ENCODE data around the gene CNN3. TPM values are rescaled to one million over a fixed set of nuclear protein-coding genes. Genes with fewer than 3 reads are reported as not detected.

CNN3 gene
- total RNA-seq, result 2.8 and 3.1 TPM in 2 replicates

GRCh38 chr1:94926915-94927404 lies at the start of gene CNN3:
Gene CNN3 (minus strand): TSS chr1:94927110. CDS start chr1:94926894, 216 bp downstream.
- intact Hi-C loops (cut with micrococcal nuclease), result loop anchor here (1.0 to 5.0 kb wide), 6 partner anchors 36 to 690 kb away; partner anchors contain the start of gene ARHGAP29

DNA sequence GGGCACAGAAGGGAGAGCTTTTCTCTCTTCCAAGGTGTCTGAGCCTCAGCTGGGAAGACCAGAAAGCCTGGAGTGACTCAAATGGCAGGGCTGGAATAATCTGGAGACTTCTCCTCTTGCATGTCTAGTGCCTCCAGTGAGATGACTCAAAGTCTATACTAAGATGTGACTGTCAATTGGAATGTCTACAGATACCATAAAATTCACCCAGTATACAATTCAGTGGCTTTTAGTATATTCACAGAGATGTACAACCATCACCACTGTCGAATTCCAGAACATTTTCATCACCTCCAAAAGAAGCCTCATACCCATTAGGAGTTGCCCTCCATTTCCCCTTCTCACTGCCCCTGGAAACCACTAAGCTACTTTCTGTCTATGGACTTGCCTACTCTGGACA lies 47.9 kb upstream of the CNN3 start:
- intact Hi-C loops (cut with micrococcal nuclease), result no loop called here

DNA sequence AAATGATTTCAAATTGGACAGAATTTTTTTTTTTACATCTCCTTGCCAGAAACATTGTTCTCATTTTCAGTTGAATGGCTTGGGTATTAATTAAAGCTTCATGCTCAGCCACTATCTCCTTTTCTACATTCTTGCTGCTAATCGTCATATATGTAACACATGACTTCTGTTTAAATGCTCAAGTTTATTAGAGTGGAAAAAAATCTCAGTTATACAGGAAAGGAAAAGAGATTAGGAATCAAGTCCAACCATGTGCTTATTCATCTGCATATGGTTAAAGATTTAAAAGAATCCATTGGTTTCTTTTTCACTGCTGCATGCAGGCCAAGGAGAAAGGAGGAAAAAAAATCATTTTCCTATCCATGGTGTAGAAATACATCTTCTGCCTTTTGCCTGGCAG lies 47.3 kb upstream of the CNN3 start:
- intact Hi-C loops (cut with micrococcal nuclease), result no loop called here

DNA sequence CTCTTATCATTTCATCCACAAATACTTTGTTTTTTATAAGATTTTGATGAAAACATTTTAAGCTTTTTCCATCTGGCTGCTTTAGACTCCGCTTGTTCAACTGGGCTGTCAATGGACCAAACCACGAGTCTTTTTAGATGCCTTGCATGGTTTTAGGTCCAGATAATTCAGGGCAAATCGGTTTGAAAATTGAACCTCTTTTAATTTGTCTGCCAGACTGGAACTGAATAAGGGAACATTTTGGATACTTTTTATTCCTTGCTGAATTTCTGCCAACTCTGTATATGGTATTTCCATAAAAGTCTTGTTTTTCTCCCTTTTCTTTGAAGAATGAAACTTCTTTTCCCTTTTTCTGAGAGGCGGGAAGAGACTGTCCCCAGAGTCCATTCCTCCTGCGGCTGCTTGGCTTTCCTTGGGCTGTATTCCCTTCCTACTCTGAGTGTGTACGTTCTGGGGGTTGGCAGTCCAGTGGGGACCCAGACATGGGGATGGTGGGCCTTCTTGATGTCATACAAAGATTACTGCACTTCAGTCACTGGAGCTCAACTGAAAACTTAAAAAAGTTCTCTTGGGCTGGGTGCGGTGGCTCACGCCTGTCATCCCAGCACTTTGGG lies 46.5 kb upstream of the CNN3 start:
- intact Hi-C loops (cut with micrococcal nuclease), result no loop called here

DNA sequence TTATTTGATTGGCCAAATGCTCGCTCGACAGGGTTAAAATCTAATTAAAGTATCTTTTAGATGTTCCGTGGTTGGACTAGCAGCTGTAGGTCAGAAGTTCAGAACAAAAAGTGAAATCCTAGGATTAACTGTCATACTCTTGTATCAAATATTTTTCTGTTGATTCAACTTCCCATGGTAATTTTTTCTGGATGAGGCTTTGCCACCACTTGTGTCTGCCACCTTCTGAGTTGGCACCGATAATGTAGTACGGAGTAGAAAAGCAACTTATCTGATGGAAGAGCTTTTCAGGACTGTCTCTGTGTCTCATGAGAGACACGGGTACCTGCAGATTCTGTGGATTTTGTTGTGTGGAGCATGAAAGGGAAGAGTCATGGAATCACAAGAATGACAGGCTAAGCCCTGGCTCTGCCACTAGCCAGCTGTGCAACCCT lies 44.6 kb upstream of the CNN3 start:
- intact Hi-C loops (cut with micrococcal nuclease), result no loop called here

DNA sequence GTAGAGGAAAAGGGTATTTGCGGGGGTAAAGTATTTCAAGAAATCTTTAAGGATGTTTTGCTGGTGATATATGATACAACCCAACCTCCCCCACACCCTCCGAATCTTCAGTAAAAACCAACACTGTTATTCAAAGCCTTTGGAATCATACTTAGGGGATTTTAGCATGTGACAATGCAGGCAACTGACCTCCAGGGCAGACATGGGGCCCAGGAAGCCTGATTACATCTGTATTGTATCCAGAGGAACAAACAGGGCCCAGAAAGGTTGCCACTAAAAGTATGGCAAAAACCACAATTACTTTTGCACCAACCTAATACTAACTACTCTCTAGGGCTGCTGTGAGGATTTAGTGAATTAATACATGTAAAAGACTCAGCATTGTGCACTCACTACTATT lies 43.9 kb upstream of the CNN3 start:
- intact Hi-C loops (cut with micrococcal nuclease), result no loop called here

GRCh38 chr1:94969137-94969536 lies 42.2 kb upstream of the CNN3 start:
- intact Hi-C loops (cut with micrococcal nuclease), result loop anchor here (10.0 kb wide), 1 partner anchor 1756 kb away; the partner anchor contains the start of gene PTBP2

- intact Hi-C loops (cut with micrococcal nuclease), result loop anchor here (10.0 kb wide), 1 partner anchor 1759 kb away; the partner anchor contains the start of gene PTBP2
Measured at GRCh38 chr1:94966033-94966432, 39.1 kb upstream of the CNN3 start.

DNA sequence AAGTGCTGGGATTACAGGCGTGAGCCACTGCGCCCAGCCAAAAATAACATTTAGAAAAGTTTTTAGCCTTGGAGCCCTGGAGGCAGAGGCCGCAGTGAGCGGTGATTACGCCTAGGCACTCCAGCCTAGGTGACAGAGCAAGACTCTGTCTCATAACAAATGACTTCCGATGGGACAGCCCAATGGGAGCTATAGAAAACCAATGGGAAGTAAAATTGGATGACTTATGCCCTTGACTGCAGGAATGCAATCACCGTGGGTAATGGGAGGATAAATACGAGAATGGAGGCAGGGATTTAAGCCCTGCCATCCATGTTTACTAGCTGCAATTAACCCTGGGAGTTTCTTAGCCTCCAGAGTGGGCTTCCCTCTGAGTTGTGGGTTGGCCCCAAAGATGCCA lies 37.0 kb upstream of the CNN3 start:
- intact Hi-C loops (cut with micrococcal nuclease), result loop anchor here (1.0 to 10.0 kb wide), 8 partner anchors 37 to 1761 kb away; partner anchors contain the start of genes ABCD3, ALG14, CNN3 and GCLM

DNA sequence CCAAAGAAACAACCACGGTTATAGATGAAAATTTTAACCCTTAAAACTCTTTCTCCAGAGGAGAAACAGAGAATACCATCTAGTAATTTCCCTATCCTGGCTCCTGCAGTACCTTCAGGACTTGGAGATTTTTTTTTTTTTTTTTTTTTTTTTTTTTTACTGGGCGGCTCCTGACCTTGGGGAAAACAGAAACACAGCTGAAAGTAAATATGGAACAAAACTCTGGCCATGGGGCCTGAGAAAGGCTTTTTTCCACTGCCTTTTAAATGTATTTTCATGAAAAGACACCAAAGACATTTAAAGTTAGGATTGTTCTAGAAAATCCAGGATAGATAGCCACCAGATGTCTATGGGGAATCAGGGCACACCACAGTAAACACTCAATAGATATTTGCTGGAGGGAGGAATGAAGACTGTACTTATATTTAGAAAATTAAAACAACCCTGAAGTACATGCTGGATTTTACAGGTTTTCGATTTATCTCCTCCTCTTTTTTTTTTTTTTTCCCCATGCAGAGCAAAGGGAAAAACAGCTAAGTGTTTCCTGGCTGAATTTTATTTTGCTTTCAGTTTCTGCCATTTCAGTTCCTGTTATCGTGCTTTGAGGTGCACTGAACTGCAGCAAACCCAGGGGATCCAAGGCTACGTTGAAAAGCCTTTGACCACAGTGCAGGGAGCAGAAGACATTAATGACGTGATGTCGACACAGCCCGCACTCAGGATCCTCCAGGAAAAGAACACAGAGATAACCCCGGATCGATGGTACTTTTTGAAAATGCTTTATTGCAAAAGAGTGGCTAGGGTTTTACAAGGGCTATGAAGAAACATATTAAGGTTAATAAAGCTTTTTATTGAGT lies 35.7 kb upstream of the CNN3 start:
- intact Hi-C loops (cut with micrococcal nuclease), result loop anchor here (1.0 to 10.0 kb wide), 9 partner anchors 36 to 1762 kb away; partner anchors contain the start of genes ABCD3, ALG14, CNN3 and GCLM

GRCh38 chr1:94961988-94962387 lies 35.1 kb upstream of the CNN3 start:
- intact Hi-C loops (cut with micrococcal nuclease), result loop anchor here (1.0 to 10.0 kb wide), 8 partner anchors 35 to 1763 kb away; partner anchors contain the start of genes ABCD3, CNN3, GCLM and PTBP2

DNA sequence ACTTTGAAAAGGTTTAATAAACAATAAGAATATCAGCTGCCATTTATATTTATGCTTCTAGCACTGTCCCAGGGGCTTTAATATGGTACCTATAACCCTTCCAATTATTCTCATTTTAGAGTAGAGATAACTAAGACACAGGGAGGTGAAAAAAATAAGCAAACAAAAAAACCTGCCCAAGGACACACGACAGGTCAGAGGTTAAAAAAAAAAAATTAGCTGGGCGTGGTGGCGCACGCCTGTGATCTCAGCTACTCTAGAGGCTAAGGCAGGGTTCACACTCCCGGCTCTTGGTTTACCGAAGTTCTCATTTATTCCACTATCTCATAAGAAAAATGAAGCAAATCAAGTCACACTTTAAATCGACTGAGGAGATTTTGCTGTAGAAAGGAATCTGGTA lies 34.7 kb upstream of the CNN3 start:
- intact Hi-C loops (cut with micrococcal nuclease), result loop anchor here (5.0 to 10.0 kb wide), 4 partner anchors 109 to 1763 kb away; partner anchors contain the start of genes ABCD3, GCLM and PTBP2

DNA sequence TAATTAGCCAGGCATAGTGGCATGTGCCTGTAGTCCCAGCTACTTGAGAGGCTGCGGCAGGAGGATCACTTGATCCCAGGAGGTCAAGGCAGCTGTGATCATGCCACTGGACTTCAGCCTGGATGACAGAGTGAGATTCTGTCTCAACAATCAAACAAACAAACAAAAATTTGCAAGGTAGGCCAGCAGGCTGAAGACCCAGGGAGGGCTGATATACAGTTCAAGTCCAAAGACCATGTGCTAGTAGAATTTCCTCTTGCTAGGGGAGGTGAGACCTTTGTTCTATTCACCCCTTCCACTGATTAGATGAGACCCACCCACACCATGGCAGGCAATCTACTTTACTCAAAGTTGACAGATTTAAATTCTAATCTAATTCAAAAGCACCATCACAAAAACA lies 31.2 kb upstream of the CNN3 start:
- intact Hi-C loops (cut with micrococcal nuclease), result no loop called here

- intact Hi-C loops (cut with micrococcal nuclease), result no loop called here
Measured at GRCh38 chr1:94955767-94956632, 29.1 kb upstream of the CNN3 start.

GRCh38 chr1:94954263-94955220 lies 27.6 kb upstream of the CNN3 start:
- intact Hi-C loops (cut with micrococcal nuclease), result no loop called here

DNA sequence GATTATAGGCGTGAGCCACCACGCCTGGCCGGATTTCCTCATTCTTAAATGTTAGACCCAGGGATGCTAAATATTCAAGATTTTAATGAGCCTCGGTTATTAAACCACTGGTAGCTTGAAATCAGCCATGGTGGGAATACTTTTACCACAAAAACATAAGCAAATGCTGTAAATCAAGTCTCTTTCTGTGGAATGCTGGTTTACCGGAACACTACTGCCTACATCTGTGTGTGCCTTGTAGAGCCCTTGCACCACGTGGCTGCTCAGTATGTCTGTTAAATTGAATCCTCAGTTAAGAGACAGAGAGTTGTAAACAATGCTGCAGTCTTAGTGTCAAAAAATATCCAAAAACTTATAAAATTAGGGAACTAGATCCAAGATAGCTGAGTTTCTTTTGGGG lies 26.8 kb upstream of the CNN3 start:
- intact Hi-C loops (cut with micrococcal nuclease), result no loop called here

GRCh38 chr1:94953107-94953506 lies 26.2 kb upstream of the CNN3 start:
- intact Hi-C loops (cut with micrococcal nuclease), result no loop called here

DNA sequence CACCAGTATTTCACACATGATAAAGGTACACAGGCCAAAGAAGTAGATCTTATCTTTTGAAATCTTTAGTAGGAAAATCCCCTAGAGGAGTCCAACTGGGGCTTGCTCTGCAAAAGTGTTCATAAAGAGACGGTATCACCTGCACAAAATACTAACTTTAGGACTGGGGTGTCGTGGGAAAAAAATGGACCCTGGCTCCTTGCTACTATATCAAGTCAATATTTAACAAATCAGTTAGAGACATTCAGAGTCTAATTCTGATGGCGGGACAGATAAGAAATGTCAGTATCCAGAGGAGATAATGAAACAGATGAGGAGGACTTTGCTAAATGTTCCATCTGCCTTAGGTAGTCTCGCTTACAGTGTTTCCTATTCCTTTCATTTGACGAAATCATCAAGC lies 25.6 kb upstream of the CNN3 start:
- intact Hi-C loops (cut with micrococcal nuclease), result no loop called here

DNA sequence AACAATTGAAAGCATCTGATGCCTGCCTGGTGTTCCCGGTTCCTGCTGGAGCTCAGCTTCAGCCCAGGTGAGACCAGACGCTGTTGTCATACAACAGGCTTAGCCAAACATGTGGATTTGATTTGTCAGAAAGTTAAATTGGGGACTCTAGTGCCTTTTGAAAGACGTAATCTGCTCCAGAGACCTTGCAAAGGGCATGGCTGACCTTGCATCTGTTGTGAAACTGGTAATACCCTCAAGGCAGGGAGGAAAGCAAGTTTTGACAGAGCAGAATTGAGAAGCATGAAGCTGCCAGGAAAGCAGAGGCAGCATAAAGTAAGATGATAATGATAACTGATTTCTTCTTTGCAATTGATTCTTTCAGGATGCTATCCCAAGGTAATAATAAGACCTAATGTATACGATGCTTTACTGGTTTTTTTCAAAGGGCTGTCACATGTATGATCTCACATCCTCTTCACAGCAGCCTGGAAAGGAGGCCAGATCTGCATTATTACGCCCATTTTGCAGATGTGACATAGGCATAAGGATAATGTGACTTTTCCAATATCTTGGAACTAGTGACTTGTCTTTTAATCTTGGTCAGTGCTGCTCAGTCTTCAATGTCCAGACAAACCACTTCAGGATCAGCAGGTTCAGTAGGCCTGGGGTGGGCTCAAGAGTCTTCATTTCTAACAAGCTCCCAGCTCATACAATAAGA lies 24.7 kb upstream of the CNN3 start:
- intact Hi-C loops (cut with micrococcal nuclease), result no loop called here
